OCI-M1 (cell line): ENCODE results near the gene FKBP5.
A peak's percentile ranks its signal among the peaks of the same experiment; 100 is the strongest.
"Not testable (repeated sequence)": the region's sequence is repeated elsewhere in the genome, so short reads cannot be mapped to it uniquely, and the experiment has no call there.

Source experiments
- DNase-seq: peaks from one replicate; lab custom pipeline; 2025; lab: John Stamatoyannopoulos, UW

The FKBP5 gene

DNA sequence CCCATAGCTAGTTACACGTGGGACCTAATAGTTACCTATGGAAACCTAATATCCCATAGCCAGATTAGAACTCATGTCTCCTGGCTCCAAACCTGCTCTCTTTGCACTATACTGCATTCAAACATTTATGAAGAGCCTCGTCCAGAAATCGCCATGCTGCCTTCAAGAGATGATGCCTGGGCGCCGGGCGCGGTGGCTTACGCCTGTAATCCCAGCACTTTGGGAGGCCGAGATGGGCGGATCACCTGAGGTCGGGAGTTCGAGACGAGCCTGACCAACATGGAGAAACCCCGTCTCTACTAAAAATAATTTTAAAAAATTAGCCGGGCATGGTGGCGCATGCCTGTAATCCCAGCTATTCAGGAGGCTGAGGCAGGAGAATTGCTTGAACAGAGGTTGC, 1.3 kb upstream of the FKBP5 start:
- not testable (repeated sequence) for DNase-seq

DNA sequence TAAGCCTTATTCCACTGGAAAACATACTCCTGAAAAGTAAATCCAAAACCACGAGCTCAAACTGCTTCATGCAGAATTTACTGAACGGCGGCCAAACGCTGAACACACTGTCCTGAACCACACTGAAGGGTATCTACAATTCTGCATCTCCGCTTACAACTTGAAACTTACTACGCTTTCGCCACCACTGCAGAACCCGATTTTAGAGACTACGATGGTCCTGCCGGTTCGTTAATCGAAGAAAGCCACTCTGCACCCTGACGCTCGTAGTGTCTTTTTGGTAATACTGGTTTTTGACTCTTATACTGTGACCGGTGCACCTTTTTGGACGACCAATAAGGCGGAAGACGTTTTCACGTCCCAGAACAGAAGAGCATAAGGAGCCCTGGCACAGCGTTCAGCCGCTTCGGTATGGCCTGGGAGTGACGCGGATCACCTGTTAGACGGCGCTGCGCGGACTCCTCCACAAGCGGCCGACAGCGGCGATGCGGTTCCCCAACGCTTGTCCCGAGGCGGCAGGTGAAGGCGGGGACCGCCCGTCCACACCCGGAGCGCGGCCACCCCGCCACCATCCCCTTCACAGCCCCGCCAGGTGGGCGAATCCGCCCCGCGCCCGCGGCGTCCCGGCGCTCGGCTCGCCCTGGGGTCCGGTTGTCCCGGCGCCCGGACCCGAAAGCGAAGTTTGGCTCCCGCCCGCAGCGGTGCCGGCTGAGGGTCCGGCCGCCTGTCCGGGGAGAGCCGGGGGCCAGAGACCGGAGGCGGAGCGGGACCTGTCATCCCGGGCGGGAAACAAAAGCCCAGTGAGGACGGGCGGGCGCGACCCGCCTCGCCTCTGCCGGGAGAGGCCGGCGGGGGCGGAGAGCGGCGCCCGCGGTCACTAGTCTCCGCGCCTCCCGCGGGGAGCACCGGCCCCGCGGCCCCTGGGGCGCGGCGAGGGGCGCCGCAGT, 784 bp downstream of the FKBP5 start:
- DNase-seq: peak; percentile 91

DNA sequence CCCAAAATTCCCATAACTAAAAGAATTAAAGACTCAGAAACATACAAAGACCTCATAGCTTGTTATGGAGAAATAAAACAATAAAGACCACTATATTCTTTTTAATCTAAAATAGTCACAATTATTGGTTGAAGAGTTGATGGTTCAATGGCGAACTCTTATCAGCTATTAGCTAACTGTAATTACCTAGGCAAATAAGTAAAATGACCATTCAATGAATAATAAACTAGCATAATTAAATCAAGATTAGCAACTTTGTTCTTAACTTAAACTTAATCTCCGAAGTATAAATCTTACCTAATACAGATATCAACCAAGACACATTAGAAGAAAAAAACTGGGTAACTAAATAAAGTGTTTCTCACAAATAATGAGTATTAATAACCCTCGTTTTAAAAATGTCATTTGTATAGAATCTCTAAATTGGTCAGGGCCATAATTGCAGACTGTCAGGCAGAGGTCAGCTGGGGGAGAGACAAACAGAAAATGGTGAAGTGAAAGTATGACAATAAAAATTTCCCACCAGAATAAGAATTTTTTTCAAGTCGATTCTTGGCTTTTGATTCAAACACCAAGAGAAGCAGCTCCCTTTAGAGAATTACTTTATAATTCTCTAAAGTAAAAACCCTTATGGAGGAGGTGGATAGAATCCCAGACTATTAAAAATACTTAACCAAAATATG, 1.7 kb downstream of the FKBP5 start:
- DNase-seq: peak; percentile 65

DNA sequence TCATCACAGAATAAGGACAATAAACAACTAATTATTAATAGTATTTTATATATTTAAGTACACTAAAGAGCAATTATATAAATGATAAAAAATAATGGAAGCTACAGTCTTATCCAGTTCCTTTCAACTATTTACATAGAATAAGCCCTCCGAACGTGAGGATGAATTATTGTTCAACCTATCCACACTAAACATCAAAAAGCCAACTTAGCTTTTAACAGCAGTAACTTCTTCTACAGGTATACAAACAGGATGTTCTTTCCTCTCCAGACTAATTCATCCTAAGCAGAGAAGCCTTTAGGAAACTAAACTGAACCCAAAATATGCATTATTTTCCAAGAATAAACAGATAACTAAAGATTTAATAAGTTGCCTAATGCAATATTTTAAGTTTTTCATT, 2.3 kb downstream of the FKBP5 start:
- DNase-seq: no peak

DNA sequence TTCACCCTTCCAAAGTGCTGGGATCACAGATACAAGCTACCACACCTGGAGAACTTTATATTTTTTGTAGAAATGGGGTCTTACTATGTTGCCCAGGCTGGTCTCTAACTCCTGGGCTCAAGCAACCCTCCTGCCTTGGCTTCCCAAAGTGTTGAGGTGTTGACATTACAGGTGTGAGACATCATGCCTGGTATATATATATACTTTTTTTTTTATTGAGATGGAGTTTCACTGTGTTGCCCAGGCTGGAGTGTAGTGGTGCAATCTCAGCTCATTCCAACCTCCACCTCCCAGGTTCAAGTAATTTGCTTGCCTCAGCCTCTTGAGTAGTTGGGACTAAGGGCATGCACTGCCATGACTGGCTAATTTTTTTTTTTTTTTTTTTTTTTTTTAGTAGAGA, 5.4 kb downstream of the FKBP5 start:
- no peak for DNase-seq

DNA sequence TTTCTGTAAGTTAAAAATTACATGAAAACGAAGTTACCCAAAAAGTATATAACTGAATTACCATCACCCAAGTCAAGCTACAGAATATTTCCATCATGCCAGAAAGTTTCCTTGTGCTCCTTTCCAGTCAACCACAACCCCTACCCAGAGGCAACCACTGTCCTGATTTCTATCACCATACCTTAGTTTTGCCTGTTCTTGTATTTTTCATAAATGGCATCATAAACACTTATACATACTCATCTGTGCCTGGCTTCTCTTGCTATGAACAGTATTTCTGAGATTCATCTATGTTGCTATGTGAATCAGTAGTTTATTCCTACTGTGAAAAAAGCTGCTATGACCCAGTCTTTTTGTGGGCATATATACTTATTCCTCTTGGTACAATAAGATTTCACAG, 7.4 kb downstream of the FKBP5 start:
- no peak for DNase-seq

DNA sequence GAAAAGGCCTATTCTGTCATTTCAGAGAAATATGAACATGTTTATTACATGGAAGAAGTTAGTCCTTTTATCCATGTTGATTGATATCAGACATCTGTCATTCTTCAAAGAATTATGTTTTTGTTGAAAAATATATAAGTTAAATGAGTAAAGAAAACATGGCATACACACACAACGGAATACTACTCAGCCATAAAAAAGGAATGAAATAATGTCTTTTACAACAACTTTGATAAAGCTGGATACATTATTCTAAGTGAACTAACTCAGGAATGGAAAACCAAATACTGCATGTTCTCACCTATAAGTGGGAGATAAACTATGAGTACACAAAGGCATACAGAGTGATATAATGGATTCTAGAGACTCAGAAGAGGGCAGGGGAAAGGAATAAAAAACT, 9.3 kb downstream of the FKBP5 start:
- DNase-seq: no peak

DNA sequence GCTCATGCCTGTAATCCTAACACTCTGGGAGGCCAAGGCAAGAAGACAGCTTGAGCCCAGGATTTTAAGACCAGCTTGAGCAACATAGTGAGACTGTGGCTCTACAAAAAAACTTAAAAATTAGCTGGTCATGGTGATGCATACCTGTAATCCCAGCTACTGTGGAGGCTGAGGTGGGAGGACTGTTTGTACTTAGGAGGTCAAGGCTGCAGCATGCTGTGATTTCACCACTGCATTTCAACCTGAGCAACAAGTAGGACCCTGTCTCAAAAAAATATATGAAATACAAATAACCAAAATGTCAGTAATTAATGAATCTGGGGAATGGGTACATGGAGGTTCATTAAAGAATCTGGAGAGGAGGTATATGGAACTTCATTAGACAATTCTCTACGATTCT, 9.9 kb downstream of the FKBP5 start:
- no peak for DNase-seq

DNA sequence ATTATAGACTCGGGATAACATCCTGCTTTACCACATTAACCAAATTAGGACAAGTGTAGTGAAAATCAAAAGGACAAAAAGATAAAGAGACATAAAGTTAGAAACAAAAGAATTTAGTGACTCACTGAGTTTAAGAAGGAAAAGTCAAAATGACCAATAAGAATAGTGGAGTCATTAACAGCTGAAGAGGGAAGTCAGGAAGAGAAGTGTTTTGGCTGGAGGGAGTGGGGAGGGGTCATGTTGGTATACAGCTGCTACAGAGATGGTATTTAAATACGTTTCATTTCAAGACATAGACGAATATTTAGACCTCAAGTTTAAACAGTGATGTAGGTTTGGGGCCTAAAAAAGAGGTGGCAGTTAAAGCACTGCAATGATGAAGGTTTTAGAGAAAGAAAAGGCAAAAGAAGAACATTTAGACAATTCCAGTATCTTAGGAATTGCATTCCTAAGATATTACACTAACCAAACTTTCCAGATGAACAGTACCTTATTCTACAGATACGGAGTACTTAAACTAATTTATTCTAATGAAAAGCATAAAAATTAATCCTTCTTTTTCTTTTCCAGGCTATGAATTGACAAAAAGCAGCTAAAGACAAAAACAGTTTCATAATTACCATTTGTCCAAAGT, 10.6 kb downstream of the FKBP5 start:
- DNase-seq: peak; percentile 36

DNA sequence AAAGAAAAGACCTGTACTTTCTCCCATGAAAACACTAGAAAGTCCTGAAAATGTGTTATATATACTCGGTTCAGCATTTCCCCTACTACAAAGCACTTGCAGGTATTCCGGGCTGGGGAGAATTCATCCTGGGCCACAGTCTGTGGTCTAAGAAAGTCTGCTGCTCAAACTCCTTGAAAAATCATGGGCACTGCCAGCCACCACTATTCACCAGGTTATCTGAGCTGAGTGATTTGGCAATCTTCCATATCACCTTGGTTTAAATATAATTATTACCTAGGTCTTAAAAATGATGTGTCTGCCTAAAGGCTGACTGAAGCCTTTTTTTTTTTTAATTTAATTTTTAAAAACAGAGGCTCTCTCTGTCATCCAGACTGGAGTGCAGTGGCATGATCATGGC, 11.3 kb downstream of the FKBP5 start:
- DNase-seq: no peak

DNA sequence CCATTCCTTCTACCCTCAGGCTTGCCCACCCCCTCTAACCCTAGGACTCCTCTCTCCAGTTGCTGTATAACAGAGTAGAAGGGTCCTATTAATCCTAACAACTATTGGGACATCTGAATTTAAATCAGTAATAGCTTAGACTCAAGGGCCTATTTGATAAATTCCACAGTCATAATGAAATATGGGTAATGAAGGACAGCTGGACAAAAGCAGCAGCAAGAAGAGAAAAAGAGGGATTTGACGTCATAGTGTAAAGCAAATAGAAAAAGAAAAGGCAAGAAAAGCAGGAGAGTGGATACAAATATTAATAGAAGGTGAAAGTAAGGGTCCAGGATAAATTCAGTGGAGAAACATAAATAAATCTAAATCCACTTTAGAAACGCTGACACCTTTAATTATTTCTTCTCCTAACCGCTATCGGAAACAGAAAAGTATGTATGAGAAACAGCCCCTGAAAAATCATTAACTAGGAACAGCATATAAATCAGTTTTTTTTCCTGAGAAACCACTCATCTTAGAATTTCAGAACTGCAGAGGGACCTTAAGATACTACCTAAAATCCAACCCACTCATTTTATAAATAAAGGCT, 12.8 kb downstream of the FKBP5 start:
- no peak for DNase-seq

DNA sequence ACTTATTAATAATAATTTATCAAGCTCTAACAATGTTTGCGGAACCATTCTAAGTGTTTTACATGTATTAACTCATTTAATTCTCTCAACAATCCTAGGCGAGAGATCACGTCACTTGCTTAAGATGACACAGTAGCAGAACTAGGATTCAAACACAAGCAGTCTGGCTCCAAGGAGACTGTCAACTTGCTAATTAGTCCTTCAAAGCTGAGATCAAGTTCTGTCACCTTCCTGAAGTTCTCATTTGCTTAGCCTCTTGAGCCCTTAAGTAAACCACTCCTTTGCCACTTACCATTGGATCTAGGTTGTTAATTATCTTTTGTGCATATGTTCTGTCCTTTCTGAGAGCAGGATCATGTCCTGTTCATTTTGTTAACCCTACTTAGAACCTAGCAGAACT, 14.1 kb downstream of the FKBP5 start:
- no peak for DNase-seq

DNA sequence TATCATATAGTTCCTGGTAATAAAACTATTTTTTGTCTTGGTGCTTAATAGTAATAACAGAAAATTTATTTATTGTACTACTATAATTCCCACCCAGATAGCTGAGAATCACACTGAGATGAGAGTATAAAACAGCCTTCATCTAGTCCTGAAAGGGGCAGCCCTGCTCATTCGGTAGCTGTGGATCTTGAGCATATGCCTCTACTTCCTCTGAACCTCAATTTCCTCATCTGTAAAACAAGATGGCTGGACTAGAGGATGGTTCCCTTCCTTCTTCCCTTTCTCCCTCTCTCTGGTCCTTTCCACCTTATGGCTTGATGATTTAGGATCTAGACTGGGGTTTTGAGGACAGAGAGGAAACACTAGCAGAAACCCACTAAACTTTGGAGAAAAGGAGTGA, 15.0 kb downstream of the FKBP5 start:
- no peak for DNase-seq

DNA sequence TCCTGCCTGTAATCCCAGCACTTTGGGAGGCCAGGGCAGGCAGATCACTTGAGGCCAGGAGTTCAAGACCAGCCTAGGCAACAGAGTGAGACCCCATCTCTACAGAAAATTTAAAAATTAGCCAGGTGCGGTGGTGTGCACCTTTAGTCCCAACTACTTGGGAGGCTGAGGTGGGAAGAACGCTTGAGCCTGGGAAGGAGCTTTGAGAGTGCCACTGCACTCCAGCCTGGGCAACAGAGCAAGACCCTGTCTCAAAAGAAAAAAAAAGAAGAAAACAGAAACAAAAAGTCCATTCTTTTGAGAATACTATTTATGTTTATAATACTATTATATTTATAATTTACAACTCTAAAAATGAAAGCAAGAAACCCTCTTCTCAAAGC, 15.4 kb downstream of the FKBP5 start:
- DNase-seq: not testable (repeated sequence)

DNA sequence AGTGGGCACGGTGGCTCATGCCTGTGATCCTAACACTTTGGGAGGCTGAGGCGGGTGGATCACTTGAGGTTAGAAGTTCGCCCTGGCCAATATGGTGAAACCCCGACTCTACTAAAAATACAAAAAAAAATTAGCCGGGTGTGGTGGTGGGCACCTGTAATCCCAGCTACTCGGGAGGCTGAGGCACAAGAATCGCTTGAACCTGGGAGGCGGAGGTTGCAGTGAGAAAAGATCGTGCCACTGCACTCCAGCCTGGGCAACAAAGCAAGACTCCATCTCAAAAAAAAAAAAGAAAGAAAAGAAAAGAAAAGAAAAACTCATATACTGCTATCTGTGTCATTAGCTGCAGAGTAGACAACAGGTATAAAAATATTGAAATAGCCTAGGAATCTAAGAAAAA, 18.3 kb downstream of the FKBP5 start:
- DNase-seq: not testable (repeated sequence)

DNA sequence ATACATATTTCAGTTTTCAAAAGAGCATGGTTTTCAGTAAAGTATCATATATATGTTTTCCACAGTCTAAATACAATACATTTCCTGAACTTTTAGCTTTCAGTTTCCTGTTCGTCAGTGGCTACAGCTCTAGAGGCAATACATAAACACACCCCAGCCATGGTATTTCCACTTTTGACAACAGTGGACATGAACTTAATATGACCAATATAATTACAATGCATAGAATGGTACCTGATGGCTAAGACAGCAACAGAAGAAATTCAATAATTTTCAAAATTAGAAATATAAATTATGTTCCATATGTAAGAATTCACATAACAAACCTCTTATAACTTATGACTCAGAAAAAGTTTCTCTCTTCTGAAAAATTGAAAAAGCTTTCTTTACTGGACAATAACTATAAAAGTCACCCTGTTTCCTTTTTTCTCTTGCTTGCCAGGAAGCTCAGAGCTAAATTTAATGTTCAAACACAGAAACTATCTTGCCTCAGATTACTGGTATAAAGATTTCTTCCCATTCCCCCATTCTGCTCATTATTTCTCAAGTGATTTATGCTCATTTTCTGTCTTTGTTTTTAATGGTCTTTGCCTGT, 19.2 kb downstream of the FKBP5 start:
- DNase-seq: peak; percentile 75

DNA sequence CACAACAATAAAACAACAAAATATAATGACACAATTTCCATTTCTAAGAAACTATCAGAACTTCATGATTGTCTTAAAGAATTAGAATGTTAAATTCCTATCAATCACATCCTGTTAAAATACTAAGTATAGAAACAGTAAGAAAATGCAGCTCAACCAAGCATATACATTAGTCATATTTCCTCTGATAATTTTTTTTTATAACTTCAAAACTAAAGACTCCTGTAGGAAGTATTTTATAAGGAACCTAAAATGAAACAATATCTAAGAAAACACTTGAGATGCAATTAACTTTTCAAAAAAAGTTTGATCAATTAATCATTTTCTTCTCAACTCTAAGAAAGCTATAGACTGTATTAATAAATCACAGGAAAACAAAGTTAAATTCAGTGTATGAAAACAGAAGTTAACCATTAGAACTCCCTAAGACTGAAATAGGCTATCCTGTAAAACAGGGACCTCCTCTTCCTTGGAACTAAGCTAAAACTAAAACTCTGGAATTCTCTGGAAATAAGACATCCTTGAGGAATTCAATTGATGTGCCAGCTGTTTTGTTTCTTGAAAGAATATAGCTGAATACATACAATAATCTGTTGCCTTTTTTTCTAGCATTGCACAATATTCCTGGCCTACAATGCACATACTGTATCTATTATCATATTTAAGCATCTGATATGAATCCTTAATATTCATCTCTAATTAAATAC, 19.8 kb downstream of the FKBP5 start:
- DNase-seq: no peak

DNA sequence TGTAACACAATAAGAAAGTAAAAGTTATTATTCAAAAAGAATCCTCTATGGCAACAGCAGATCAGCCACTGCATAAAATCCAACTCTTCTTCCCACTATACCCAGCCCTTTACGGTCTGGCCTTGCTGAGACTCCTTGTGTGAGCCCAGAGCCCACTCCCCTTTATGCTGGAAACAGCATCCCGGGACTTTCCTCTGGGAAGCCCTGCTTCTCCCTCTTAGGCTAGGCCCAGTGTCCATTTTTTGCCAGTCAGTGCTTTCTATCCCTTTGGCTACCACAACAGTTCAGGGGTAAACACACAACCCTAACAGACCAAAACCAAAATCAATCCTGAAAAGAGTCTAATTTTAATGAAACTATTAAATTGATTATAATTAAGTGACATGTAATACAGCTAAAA, 20.6 kb downstream of the FKBP5 start:
- DNase-seq: no peak

DNA sequence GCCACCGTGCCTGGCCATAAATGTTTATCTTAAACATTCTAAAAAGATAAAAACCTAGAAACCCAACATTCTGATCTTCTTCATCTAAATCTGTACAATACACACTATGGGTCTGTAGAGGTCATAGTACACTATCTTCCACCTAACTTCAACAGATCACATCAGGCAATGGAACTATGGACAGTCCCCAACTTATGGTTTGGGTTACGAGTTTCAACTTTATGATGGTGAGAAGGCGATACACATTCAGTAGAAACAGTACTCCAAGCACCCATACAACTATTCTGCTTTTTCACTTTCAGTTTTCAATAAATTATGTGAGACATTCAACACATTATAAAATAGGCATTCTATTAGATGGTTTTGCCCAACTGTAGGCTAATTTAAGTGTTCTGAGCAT, 23.1 kb downstream of the FKBP5 start:
- DNase-seq: no peak

DNA sequence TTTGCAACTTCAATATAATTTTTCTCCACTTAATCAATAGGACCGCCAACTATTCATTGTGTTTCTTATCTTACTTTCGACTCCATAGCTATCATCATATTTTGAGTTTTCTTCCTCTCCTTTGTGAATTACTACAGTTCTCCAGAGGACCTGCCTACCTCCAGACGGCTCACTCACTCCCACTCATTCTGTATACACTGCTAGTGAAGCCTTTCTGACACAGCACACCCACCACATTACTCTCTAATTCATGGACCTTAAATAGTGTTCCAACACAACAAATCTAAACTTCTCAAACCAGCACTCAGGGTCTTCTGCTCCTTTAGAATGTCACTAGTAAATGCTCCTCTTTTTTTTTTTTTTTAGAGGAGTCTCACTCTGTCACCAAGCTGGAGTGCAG, 23.8 kb downstream of the FKBP5 start:
- no peak for DNase-seq

DNA sequence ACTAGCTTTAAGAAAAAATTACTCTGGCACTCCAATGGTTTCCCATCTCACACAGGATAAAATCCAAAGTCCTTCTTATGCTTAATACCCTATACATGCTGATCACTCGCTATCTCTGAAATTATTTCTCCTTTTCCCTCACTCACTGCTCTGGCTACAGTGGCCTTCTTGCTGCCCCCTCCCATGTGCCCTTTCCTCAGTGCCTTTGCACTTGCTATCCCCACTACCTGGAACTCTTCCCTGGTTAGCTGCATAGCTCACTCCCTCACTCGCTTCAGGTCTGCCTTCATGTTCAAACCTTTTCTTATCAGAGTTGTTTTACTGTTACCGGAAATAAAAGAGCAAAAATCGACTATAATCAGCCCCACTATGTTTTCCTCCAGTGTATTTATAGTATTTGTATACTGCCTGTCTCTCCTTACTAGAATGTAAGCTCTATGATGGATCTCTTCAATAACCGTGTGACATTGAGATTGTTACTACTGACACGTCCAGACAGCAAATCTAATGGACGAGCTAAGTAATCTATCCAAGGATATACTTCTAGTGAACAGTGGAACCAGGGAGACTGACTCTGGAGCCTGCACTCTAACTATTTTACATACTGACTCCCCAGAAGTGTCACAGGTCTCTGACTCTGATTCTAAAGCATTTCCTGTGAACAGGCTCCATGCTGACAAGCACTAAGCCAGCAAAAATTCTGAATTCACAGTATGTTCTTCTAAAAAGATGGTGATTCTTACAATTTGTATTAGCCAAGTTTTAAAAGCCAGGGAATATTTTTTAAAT, 25.1 kb downstream of the FKBP5 start:
- no peak for DNase-seq
